Stomach (tissue), 9 donors: Measurements from ENCODE around the gene TNS3. TPM values are rescaled to one million over a fixed set of nuclear protein-coding genes. Genes with fewer than 3 reads are reported as not detected.

Source experiments
- DNase-seq, 2 donors: peaks; one replicate each; pipeline versions ENCODE4 v3.0.0 to v3.0.0-alpha.2; 2013 to 2019
- H3K27ac ChIP-seq, 5 donors: fragments of 200-600 bp in 4 of 5; sonication (generic) in 4 of 5; one replicate each; pipeline ENCODE4 v1.5.1; 2013 to 2019; ENCODE audit warnings: mild to moderate bottlenecking in 1 of 5, moderate library complexity in 1 of 5
- H3K27me3 ChIP-seq, 3 donors: fragments of 200-600 bp; sonication (generic); one replicate each; pipeline ENCODE4 v1.5.1; 2017 to 2019; ENCODE audit warnings: mixed run types in 1 of 3
- H3K36me3 ChIP-seq, 4 donors: fragments of 200-600 bp; sonication (generic); 1 replicate in 3 of 4; 2 replicates in 1 of 4; pipeline ENCODE4 v1.5.1; 2016 to 2019
- H3K4me1 ChIP-seq, 4 donors: fragments of 200-600 bp; sonication (generic); one replicate each; pipeline ENCODE4 v1.5.1; 2016 to 2019
- H3K4me3 ChIP-seq, 4 donors: fragments of 200-600 bp; sonication (generic) in 3 of 4; one replicate each; pipeline ENCODE4 v1.5.1; 2016 to 2019; ENCODE audit warnings: mild to moderate bottlenecking in 1 of 4
- H3K9me3 ChIP-seq, 4 donors: fragments of 200-600 bp; sonication (generic); one replicate each; pipeline ENCODE4 v1.5.1; 2016 to 2019
- EP300 ChIP-seq: sonication (generic); formaldehyde crosslinking; IDR thresholded peaks from one replicate; pipeline ENCODE4 v1.6.1; 2017; ENCODE audit warnings: antibody characterized with exemption
- POLR2A ChIP-seq, 4 donors: fragments of 450-650 bp; IDR thresholded peaks; one replicate each; pipeline ENCODE4 v1.6.1; 2016; ENCODE audit warnings: antibody characterized with exemption in 4 of 4, control low read depth in 2 of 4, mild to moderate bottlenecking in 1 of 4, moderate library complexity in 1 of 4
- POLR2AphosphoS5 ChIP-seq, 3 donors: sonication (generic); formaldehyde crosslinking; IDR thresholded peaks; one replicate each; pipeline ENCODE4 v1.6.1; 2016; ENCODE audit warnings: antibody characterized with exemption in 3 of 3
- WGBS, 5 donors: extraction: QIAGEN DNeasy Blood & Tissue Kit in 3 of 5; methylation state at CpG; one replicate each; pipeline versions ENCODE4 v1.1.5 to v1.1.7; 2013 to 2018; 5-methylcytosine and 5-hydroxymethylcytosine counted together
- intact Hi-C: fragments of 100-400 bp; cut with DNase I; formaldehyde crosslinking; loops from one replicate; pipeline ENCODE4 v1.15.1; 2023; ENCODE audit warnings: low total_unique reads
- polyA plus RNA-seq, 3 donors: library from polyadenylated mRNA; stranded (reverse); fragments of 200-250 nt; gene quantifications; one replicate each; pipeline ENCODE4 v1.2.3, GENCODE V29; 2013
- total RNA-seq, 5 donors: library from RNA; depleted of rRNA; stranded (reverse); fragments of >200 nt; gene quantifications; one replicate each; pipeline versions ENCODE4 v1.1.0 to v1.2.3, GENCODE V29; 2014 to 2016
- TF ChIP-seq, protein P1 (sequence below), 7 experiments: fragments of 450-650 bp in 4 of 7; fragments of 200-600 bp in 3 of 7; sonication (generic) in 3 of 7; IDR thresholded peaks; one replicate each; pipeline ENCODE4 v1.5.1; 2016 to 2019; ENCODE audit warnings: antibody characterized with exemption in 7 of 7, control low read depth in 2 of 7, mild to moderate bottlenecking in 1 of 7
- donor health status: healthy with polysubstance abuse.
- donor health status: Bipolar disorder and iron deficiency.
- donor health status: healthy.

The TNS3 gene
- total and polyA plus RNA-seq, 8 donors, result 10.0 to 105 (median 41.0) TPM

- H3K9me3 ChIP-seq, result no peaks in the 10 kb centered on the region
- H3K27ac ChIP-seq, result peak overlapping the region in 3 of 5 donors; percentile 20 to 55 (median 26)
- TF ChIP-seq POLR2A (IDR thresholded peaks at IDR 0.05) (no peak), POLR2AphosphoS5 (IDR thresholded peaks at IDR 0.05) (no peak), EP300 (no peak)
- TF ChIP-seq, protein P1, sequence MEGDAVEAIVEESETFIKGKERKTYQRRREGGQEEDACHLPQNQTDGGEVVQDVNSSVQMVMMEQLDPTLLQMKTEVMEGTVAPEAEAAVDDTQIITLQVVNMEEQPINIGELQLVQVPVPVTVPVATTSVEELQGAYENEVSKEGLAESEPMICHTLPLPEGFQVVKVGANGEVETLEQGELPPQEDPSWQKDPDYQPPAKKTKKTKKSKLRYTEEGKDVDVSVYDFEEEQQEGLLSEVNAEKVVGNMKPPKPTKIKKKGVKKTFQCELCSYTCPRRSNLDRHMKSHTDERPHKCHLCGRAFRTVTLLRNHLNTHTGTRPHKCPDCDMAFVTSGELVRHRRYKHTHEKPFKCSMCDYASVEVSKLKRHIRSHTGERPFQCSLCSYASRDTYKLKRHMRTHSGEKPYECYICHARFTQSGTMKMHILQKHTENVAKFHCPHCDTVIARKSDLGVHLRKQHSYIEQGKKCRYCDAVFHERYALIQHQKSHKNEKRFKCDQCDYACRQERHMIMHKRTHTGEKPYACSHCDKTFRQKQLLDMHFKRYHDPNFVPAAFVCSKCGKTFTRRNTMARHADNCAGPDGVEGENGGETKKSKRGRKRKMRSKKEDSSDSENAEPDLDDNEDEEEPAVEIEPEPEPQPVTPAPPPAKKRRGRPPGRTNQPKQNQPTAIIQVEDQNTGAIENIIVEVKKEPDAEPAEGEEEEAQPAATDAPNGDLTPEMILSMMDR (IDR thresholded peaks at IDR 0.05), result no peak
- H3K27me3 ChIP-seq, result no peaks in the 10 kb centered on the region
- no peak overlapping the region for H3K4me3 ChIP-seq
- WGBS, 5 donors, result 56 to 72% (median 65%) methylated on average over 10 to 12 of the region's 12 CpGs
- H3K36me3 ChIP-seq, result peaks cover 17 to 62% (median 55%) of the 10 kb centered on the region in 4 donors
- peak in 1 of 2 donors; percentile 63 for DNase-seq
- H3K4me1 ChIP-seq, result peaks cover 9 to 20% (median 15%) of the 10 kb centered on the region in 4 donors
- intact Hi-C loops, result loop anchor here (10.0 kb wide), 2 partner anchors 153 to 377 kb away; no protein-coding TSS in a partner anchor
Observed at GRCh38 chr7:47428052-47428767, 153.7 kb downstream of the TNS3 start.

DNA sequence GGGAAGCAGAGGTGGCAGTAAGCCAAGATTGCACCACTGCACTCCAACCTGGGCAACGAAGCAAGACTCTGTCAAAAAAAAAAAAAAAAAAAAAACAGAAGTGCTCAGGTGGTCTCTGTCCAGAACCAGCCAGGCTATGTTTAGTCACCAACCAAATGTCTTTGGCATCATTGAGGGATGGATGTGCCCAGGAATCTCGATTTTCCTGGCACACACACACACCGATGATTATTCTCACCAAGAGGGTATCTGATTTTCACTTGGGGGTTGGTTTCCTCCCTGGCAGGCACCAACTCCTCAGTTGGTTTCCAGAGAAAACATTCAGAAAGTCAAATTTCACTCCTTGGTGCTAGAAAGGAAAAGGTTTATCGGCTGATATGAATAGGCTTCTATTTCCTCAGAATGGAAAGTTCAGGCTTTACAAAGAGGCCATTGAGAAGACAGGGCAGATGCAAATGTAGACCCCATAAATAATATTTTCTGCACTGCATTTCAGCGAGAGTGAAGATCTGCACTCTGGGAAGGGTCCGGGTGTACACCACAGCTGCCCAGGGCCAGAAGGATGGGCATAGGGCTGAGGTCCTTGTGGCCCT is 154.8 kb downstream of the TNS3 start:
- intact Hi-C loops, result loop anchor here (10.0 kb wide), 2 partner anchors 152 to 378 kb away; no protein-coding TSS in a partner anchor
- no peak overlapping the region for H3K4me3 ChIP-seq
- TF ChIP-seq POLR2AphosphoS5 (IDR thresholded peaks at IDR 0.05), result no peak
- no peak for TF ChIP-seq EP300
- no peak for TF ChIP-seq POLR2A (IDR thresholded peaks at IDR 0.05)
- TF ChIP-seq, protein P1 (IDR thresholded peaks at IDR 0.05), result no peak
- no peaks in the 10 kb centered on the region for H3K27me3 ChIP-seq
- no peak overlapping the region for H3K27ac ChIP-seq
- H3K36me3 ChIP-seq, result peaks cover 17 to 64% (median 55%) of the 10 kb centered on the region in 4 donors
- WGBS, 5 donors, result 55 to 79% (median 77%) methylated on average over 6 of the region's 6 CpGs
- DNase-seq, result peak in 1 of 2 donors; percentile 3
- peaks cover 9 to 28% (median 14%) of the 10 kb centered on the region in 4 donors for H3K4me1 ChIP-seq
- H3K9me3 ChIP-seq, result no peaks in the 10 kb centered on the region

GRCh38 chr7:47424523-47424922 is 157.4 kb downstream of the TNS3 start:
- no peak for DNase-seq
- Histone ChIP-seq H3K4me1 (peaks cover 9 to 28% (median 13%) of the 10 kb centered on the region in 4 donors), H3K36me3 (peaks cover 17 to 87% (median 81%) of the 10 kb centered on the region in 4 donors), H3K27ac (no peak overlapping the region), H3K4me3 (no peak overlapping the region), H3K27me3 (no peaks in the 10 kb centered on the region), H3K9me3 (no peaks in the 10 kb centered on the region)
- WGBS, 5 donors, result 85 to 98% (median 90%) methylated on average over 4 of the region's 4 CpGs
- TF ChIP-seq, protein P1 (IDR thresholded peaks at IDR 0.05), result no peak
- TF ChIP-seq POLR2AphosphoS5 (IDR thresholded peaks at IDR 0.05), result no peak
- intact Hi-C loops, result loop anchor here (10.0 kb wide), 2 partner anchors 150 to 380 kb away; no protein-coding TSS in a partner anchor

DNA sequence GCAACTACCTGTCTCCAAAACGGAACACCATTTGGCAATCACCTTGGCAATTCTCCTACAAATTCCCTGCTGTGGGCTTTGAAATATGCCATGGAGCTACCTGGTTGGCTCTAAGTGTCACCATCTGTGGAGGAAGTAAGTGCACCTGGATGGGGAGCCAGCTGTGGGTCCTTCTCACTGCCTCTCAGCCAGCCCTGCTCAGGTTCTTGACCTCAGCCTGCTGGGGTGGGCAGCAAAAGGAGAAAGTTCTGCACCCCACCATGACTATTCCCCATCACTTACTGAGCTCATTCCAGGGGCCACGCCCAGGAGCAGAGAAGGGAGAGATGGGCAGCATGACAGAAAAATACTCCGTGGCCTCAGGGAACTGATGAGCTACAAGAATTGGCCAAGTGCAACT is 158.7 kb downstream of the TNS3 start:
- peaks cover 15 to 91% (median 87%) of the 10 kb centered on the region in 4 donors for H3K36me3 ChIP-seq
- peak in 1 of 2 donors; percentile 2 for DNase-seq
- intact Hi-C loops, result loop anchor here (10.0 kb wide), 2 partner anchors 148 to 382 kb away; no protein-coding TSS in a partner anchor

More for the DNA sequence above, 158.7 kb downstream of the TNS3 start:
- Histone ChIP-seq H3K27ac (no peak overlapping the region), H3K4me1 (peaks cover under 1 to 18% (median 2%) of the 10 kb centered on the region in 4 donors), H3K27me3 (no peaks in the 10 kb centered on the region), H3K9me3 (no peaks in the 10 kb centered on the region), H3K4me3 (no peak overlapping the region)
- WGBS, 5 donors, result 63 to 93% (median 89%) methylated on average over 3 of the region's 3 CpGs
- TF ChIP-seq POLR2AphosphoS5 (IDR thresholded peaks at IDR 0.05) (no peak), POLR2A (IDR thresholded peaks at IDR 0.05) (no peak), EP300 (no peak)
- TF ChIP-seq, protein P1 (IDR thresholded peaks at IDR 0.05), result no peak
